ENCODE measurements around the gene RET. TPM values are rescaled to one million over a fixed set of nuclear protein-coding genes. Genes with fewer than 3 reads are reported as not detected.

RET gene
- total and polyA plus RNA-seq, 2 of the 8 experiments (the other 6 are each of a cell fraction or from before 2014, with no cell fraction given): 6.7 to 8.4 TPM

DNA sequence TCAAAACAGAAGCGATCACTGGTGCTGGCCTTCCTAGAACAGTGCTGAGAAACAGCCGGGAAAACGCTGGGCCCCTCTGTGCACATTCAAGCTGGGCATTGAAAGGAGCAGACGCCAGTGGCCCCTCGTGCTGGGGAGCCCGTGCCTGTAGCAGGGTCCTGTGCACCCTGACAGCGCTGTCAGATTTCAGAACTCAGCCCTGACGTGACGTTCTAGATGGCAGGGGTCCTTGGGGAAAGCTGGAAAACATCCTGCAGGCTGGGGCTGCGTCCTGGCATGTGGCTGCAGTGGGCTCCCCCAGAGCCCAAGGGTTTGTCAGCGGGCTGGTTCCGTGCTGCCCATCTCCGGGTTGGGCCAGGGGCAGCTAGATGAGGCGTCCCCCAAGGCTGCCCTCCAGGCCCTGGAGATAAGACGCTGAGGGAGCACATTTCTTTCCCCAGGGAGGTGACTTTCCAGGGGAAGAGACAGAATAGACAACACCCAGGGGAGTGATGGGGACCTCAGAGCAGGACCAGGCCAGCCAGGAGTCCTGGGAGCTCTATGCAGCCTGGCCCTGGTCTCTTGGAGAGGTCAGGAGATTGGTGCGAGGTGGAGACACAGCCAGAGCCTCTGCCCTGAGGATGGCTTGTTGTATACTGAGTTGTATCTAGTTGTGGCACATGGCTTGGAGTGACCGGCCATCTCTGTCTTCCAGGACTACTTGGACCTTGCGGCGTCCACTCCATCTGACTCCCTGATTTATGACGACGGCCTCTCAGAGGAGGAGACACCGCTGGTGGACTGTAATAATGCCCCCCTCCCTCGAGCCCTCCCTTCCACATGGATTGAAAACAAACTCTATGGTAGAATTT, 49.2 kb downstream of the RET start (continued):
- TF ChIP-seq BCL11A (IDR thresholded peaks at IDR 0.05; ENCODE audit: low read depth in 2 of 2, low read length in 2 of 2) (no peak), SIN3A (conservative IDR thresholded peaks at IDR 0.05 in 1 of 2, IDR thresholded peaks at IDR 0.05 in 1 of 2; ENCODE audit: low read depth in 1 of 2, low read length in 2 of 2) (no peak), YY1 (IDR thresholded peaks at IDR 0.05; ENCODE audit: low read depth, low read length) (no peak), JUN (IDR thresholded peaks at IDR 0.05; ENCODE audit: low read depth, low read length) (no peak), KDM1A (IDR thresholded peaks at IDR 0.05; ENCODE audit: borderline replicate concordance, low read length) (no peak)

All from H1 (cell line).